ENCODE data around the gene ZNF506. TPM values are rescaled to one million over a fixed set of nuclear protein-coding genes. Genes with fewer than 3 reads are reported as not detected.
"Not testable (repeated sequence)": the region's sequence is repeated elsewhere in the genome, so short reads cannot be mapped to it uniquely, and the experiment has no call there.

Gene ZNF506
- total RNA-seq, 3 donors from 2014 or later, result 35.2 to 57.8 (median 41.0) TPM

- intact Hi-C loops (cut with DNase I; ENCODE audit: low total_unique reads), result no loop called here
- Histone ChIP-seq H3K27me3 (no peaks in the 10 kb centered on the region), H3K9me3 (no peaks in the 10 kb centered on the region), H3K36me3 (no peaks in the 10 kb centered on the region), H3K4me3 (no peak overlapping the region), H3K4me1 (no peaks in the 10 kb centered on the region), H3K27ac (no peak overlapping the region)
- DNase-seq (ENCODE audit: low spot score in 2 of 2), result no peak
- TF ChIP-seq POLR2A (IDR thresholded peaks at IDR 0.05) (no peak), CTCF (IDR thresholded peaks at IDR 0.05) (no peak), POLR2AphosphoS5 (IDR thresholded peaks at IDR 0.05) (no peak)
Measured at GRCh38 chr19:19745496-19746285, 75.9 kb downstream of the ZNF506 start.

GRCh38 chr19:19744641-19745040 lies 76.9 kb downstream of the ZNF506 start:
- intact Hi-C loops (cut with DNase I; ENCODE audit: low total_unique reads), result no loop called here

GRCh38 chr19:19743921-19744320 lies 77.6 kb downstream of the ZNF506 start:
- H3K9me3 ChIP-seq; intact Hi-C loops (cut with DNase I; ENCODE audit: low total_unique reads); DNase-seq (ENCODE audit: low spot score in 2 of 2); H3K4me3 ChIP-seq; H3K4me1 ChIP-seq; H3K36me3 ChIP-seq; H3K27ac ChIP-seq; H3K27me3 ChIP-seq: not testable (repeated sequence)

More at GRCh38 chr19:19744641-19745040, 76.9 kb downstream of the ZNF506 start:
- H3K9me3 ChIP-seq, result no peaks in the 10 kb centered on the region
- H3K36me3 ChIP-seq, result no peaks in the 10 kb centered on the region
- H3K4me1 ChIP-seq, result no peaks in the 10 kb centered on the region
- no peak overlapping the region for H3K4me3 ChIP-seq
- no peak for DNase-seq (ENCODE audit: low spot score in 2 of 2)
- H3K27me3 ChIP-seq, result no peaks in the 10 kb centered on the region
- no peak overlapping the region for H3K27ac ChIP-seq
- no peak for TF ChIP-seq POLR2AphosphoS5 (IDR thresholded peaks at IDR 0.05)
- TF ChIP-seq POLR2A (IDR thresholded peaks at IDR 0.05), result no peak
- no peak for TF ChIP-seq CTCF (IDR thresholded peaks at IDR 0.05)

- Histone ChIP-seq H3K4me3 (no peak overlapping the region), H3K36me3 (no peaks in the 10 kb centered on the region), H3K27me3 (no peaks in the 10 kb centered on the region), H3K9me3 (no peaks in the 10 kb centered on the region), H3K4me1 (no peaks in the 10 kb centered on the region), H3K27ac (no peak overlapping the region)
- DNase-seq (ENCODE audit: low spot score in 2 of 2), result no peak
- TF ChIP-seq POLR2AphosphoS5 (IDR thresholded peaks at IDR 0.05) (no peak), CTCF (IDR thresholded peaks at IDR 0.05) (no peak), POLR2A (IDR thresholded peaks at IDR 0.05) (no peak)
- intact Hi-C loops (cut with DNase I; ENCODE audit: low total_unique reads), result no loop called here
Measured at GRCh38 chr19:19743176-19743575, 78.4 kb downstream of the ZNF506 start.

GRCh38 chr19:19742773-19743172 lies 78.8 kb downstream of the ZNF506 start:
- H3K4me3 ChIP-seq, result no peak overlapping the region
- DNase-seq (ENCODE audit: low spot score in 2 of 2), result no peak
- intact Hi-C loops (cut with DNase I; ENCODE audit: low total_unique reads), result no loop called here
- no peak overlapping the region for H3K27ac ChIP-seq
- no peaks in the 10 kb centered on the region for H3K4me1 ChIP-seq
- no peaks in the 10 kb centered on the region for H3K27me3 ChIP-seq
- TF ChIP-seq POLR2A (IDR thresholded peaks at IDR 0.05), result no peak
- no peak for TF ChIP-seq POLR2AphosphoS5 (IDR thresholded peaks at IDR 0.05)
- TF ChIP-seq CTCF (IDR thresholded peaks at IDR 0.05), result no peak
- no peaks in the 10 kb centered on the region for H3K9me3 ChIP-seq
- H3K36me3 ChIP-seq, result no peaks in the 10 kb centered on the region

Other genes starting within 250 kb of the ZNF506 start
- gene PBX4, start 203.1 kb downstream of the ZNF506 start, total RNA-seq, result 1 to 10 TPM; 3.4 to 5.9 (median 5.6) TPM
- 10 to 100 TPM in 2 of 3 donors, 1 to 10 TPM in 1; 3.2 to 17.1 (median 16.4) TPM for gene LPAR2, start 193.5 kb downstream of the ZNF506 start, total RNA-seq
- 10 to 100 TPM in 1 of 3 donors, 1 to 10 TPM in 2; 7.9 to 10.4 (median 8.5) TPM for gene GMIP, start 178.1 kb downstream of the ZNF506 start, total RNA-seq
- gene ATP13A1, start 158.1 kb downstream of the ZNF506 start, total RNA-seq, result 100 to 1,000 TPM; 155 to 222 (median 189) TPM
- 10 to 100 TPM in 2 of 3 donors, 1 to 10 TPM in 1; 4.8 to 32.8 (median 16.7) TPM for gene ZNF101, start 152.9 kb downstream of the ZNF506 start, total RNA-seq
- gene ZNF14, start 88.6 kb downstream of the ZNF506 start, total RNA-seq, result 10 to 100 TPM in 2 of 3 donors, 1 to 10 TPM in 1; 7.0 to 22.7 (median 14.7) TPM
- gene ZNF253, start 44.1 kb upstream of the ZNF506 start, total RNA-seq, result 10 to 100 TPM in 2 of 3 donors, 1 to 10 TPM in 1; 6.4 to 25.6 (median 12.8) TPM
- 10 to 100 TPM in 1 of 3 donors, 1 to 10 TPM in 2; 5.8 to 19.0 (median 9.8) TPM for gene ZNF93, start 79.2 kb upstream of the ZNF506 start, total RNA-seq
- 1 to 10 TPM; 3.3 to 5.7 (median 4.6) TPM for gene ZNF682, start 217.8 kb upstream of the ZNF506 start, total RNA-seq

All from breast epithelium (tissue), 4 donors.